HAP-1 (cell line): ENCODE measurements around the gene TAAR9.

Experiments used
- DNase-seq, 2 experiments: peaks; one replicate each; pipeline ENCODE4 v3.0.0-alpha.2; 2016 to 2020; ENCODE audit warnings: low spot score in 2 of 2
- H3K27me3 ChIP-seq: fragments of 250-450 bp; sonication (Bioruptor Pico); 2 replicates; pipeline ENCODE4 v1.5.1; 2020; ENCODE audit warnings: low read depth, mild to moderate bottlenecking, moderate library complexity
- H3K36me3 ChIP-seq: fragments of 250-450 bp; sonication (Bioruptor Pico); replicated peaks from 2 replicates; pipeline ENCODE4 v1.5.1; 2020; ENCODE audit warnings: mild to moderate bottlenecking
- H3K4me1 ChIP-seq: fragments of 250-450 bp; sonication (Bioruptor Pico); 2 replicates; pipeline ENCODE4 v1.5.1; 2020; ENCODE audit warnings: mild to moderate bottlenecking
- H3K4me3 ChIP-seq: fragments of 250-450 bp; sonication (Bioruptor Pico); 2 replicates; pipeline ENCODE4 v1.5.1; 2020; ENCODE audit warnings: mild to moderate bottlenecking, moderate library complexity
- H3K9me3 ChIP-seq: fragments of 250-450 bp; sonication (Bioruptor Pico); 2 replicates; pipeline ENCODE4 v1.5.1; 2020; ENCODE audit warnings: mild to moderate bottlenecking, moderate library complexity
- in situ Hi-C: fragments of 300-500 bp; cut with MboI; formaldehyde crosslinking; loops from 3 replicates; pipeline ENCODE4 v1.14.3; 2020; ENCODE audit warnings: low sequenced_read_pairs, inconsistent platforms, mixed read lengths

The TAAR9 gene

DNA sequence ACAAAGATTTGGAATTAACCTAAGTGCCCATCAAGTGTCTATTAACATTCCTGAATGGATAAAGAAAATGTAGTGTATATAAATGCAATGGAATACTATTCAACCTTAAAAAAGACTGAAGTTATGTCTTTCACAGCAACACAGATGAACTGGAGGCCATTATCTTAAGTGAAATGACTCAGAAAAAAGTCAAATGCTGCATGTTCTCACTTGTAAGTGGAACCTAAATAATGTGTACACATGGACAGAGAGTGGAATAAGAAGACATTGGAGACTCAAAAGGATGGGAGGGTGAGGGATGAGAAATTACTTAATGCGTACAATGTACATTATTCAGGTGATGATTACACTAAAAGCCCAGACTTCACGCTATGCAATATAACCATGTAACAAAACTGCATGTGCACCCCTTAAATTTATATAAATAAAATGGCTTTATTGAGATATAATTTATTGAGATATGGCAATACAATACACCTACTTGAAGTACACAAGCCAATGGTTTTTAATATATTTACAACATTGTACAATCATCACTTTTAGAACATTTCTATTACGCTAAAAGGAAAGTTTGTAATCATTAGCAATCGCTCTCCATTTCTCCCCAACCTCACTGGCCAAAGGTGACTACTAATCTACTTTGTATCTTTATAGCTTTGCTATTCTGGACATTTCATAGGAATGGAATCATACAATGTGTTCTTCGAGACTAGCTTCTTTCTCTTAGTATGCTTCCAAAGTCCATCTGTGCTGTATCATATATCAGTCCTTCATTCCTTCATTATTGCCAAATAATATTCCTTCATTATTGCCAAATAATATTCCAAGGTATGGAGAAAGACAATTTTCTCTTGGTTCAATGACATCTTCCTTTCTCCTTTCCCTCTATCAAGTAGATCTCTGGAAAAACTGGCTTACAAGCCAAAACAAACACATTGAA, 30.9 kb upstream of the TAAR9 start:
- Histone ChIP-seq H3K36me3 (peaks cover 4% of the 10 kb centered on the region; the same call in 1 of the 2 replicates), H3K4me1 (peaks cover 21% of the 10 kb centered on the region)
- in situ Hi-C loops, result no loop called here

DNA sequence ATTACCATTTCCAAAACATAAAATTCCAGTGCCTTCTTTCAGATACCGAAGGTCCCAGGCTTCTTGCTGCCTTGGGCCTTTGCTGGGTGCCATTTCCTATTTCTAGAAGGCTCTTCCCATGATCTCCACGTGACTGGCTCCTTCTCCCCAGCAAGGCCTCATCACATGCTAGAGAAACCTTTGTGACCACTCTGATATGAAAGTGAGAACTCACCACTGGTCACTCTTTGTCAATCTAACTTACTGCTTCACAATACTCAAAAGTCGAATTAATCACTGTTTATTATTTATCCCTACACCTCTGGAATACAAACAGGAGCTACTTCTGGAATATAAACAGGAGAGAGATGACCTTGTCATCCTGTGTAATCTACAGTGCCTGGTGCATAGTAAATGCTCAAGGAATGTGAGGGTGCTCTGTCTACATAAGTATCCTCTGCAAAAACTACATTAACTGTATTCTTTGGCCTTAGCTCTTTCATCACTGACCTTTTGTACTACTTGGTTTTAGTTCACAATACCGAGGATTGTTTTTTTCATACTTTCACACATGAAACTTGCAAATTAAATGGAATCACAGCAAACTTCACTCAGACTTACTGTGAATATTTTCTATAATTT, 26.8 kb upstream of the TAAR9 start:
- Histone ChIP-seq H3K36me3 (no peaks in the 10 kb centered on the region), H3K9me3 (no peaks in the 10 kb centered on the region), H3K27me3 (0 out of 2 replicates have a peak, but pooled peaks cover 3% of the 10 kb centered on the region), H3K4me3 (no peak overlapping the region; the same call in 1 of the 2 replicates), H3K4me1 (peaks cover 22% of the 10 kb centered on the region)
- DNase-seq, result no peak
- in situ Hi-C loops, result no loop called here

More for the DNA sequence above, 30.9 kb upstream of the TAAR9 start:
- no peak overlapping the region for H3K4me3 ChIP-seq
- H3K9me3 ChIP-seq, result no peaks in the 10 kb centered on the region
- DNase-seq, result no peak
- no peaks in the 10 kb centered on the region for H3K27me3 ChIP-seq

DNA sequence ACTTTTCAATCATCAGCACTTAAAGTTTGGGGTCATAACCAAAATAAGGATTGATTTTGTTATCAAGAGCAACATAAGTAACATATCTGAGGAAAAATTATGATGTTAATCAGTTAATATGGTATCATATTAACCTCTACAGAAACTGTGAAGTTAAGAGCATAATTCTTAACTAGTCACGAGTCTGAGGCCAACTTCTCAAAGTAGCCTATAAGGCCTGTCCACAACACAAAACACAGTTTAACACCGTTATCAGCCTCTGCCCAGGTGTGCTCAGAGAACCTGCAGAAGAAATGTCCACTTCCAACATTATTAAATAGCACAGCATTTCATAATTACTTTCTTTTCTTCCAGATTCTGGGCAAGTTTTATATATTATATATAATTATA, 26.3 kb upstream of the TAAR9 start:
- Histone ChIP-seq H3K36me3 (no peaks in the 10 kb centered on the region), H3K4me3 (peak overlapping the region; percentile 86), H3K27me3 (0 out of 2 replicates have a peak, but pooled peaks cover 3% of the 10 kb centered on the region), H3K4me1 (peaks cover 21% of the 10 kb centered on the region), H3K9me3 (no peaks in the 10 kb centered on the region)
- in situ Hi-C loops, result no loop called here
- no peak for DNase-seq

DNA sequence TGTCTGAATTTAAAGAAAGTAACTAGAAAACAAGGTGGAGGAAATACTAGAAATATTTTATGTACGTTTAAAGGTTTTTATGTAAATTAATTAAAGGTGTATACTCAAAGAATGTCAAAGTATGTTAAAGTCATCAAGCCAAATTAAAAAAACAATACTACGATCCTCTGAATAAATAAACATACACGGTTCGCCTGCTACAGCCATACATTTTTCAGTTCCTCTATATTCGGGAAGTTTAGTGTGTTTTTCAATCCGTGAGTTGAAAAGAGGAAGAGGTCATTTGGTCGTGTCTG, 25.8 kb upstream of the TAAR9 start:
- in situ Hi-C loops, result no loop called here
- DNase-seq, result no peak
- H3K4me1 ChIP-seq, result peaks cover 21% of the 10 kb centered on the region
- no peaks in the 10 kb centered on the region for H3K36me3 ChIP-seq
- 0 out of 2 replicates have a peak, but pooled peaks cover 3% of the 10 kb centered on the region for H3K27me3 ChIP-seq
- peak overlapping the region; percentile 86 for H3K4me3 ChIP-seq
- no peaks in the 10 kb centered on the region for H3K9me3 ChIP-seq

DNA sequence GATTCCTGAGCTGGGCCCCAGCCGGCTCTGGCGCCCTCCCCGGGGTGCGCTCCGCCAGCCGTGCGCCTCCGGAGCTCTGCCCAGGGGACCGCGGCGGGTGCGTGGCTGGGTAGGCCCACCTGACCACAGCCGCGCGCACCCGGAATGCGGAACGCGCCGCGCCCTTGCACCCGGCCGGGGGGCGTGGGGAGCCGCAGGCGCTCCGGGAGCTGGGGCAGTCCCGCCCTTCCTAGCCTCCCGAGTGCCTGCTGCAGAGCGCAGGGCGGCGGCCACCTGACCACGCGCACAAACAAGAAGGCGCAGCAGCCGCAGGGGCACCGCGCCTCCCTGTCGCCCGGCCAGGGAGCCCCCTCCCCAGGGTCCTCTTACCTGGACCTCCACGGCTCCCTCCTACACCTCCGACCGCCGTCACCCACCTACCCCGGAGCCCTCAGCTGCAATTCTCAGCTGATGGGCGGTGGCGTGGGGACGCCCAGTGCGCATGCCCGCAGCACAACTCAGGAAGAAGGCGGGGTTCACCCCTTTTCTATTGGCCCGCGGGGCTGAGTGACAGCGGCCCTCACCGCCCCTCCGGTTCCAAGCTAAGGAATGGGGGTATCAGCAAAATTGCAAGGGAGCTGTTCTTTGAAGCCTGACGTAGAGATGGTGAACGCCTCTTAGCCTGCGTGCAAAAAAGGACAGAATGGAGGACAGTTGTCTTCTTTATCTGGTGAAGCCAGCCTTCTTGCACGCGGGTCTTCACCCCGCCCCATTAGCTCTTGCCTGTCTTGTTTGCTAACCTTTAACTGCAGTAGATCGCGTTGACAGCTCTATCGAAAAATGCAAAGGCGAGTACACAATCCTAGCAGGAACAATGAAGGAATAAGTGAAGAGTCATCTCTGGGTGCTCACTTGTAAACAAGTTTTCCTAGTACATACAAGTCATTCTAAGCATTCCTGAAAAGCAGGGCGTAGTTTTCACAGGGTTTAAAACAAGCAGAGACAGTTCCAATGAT, 25.1 kb upstream of the TAAR9 start, which contains the start of gene STX7:
TSS of gene STX7 (minus strand) at position 479 of the 995 bp plus-strand sequence. CDS start 9,586 bp downstream, outside the sequence.
- H3K4me3 ChIP-seq, result peak within 1 kb of the TSS; percentile 86
- DNase-seq, result peak; percentile 88 to 92
- H3K36me3 ChIP-seq, result no peaks in the 10 kb centered on the region
- peaks cover 3% of the 10 kb centered on the region; the same call in 1 of the 2 replicates for H3K27me3 ChIP-seq
- H3K4me1 ChIP-seq, result peaks cover 21% of the 10 kb centered on the region
- in situ Hi-C loops, result no loop called here
- H3K9me3 ChIP-seq, result no peaks in the 10 kb centered on the region

DNA sequence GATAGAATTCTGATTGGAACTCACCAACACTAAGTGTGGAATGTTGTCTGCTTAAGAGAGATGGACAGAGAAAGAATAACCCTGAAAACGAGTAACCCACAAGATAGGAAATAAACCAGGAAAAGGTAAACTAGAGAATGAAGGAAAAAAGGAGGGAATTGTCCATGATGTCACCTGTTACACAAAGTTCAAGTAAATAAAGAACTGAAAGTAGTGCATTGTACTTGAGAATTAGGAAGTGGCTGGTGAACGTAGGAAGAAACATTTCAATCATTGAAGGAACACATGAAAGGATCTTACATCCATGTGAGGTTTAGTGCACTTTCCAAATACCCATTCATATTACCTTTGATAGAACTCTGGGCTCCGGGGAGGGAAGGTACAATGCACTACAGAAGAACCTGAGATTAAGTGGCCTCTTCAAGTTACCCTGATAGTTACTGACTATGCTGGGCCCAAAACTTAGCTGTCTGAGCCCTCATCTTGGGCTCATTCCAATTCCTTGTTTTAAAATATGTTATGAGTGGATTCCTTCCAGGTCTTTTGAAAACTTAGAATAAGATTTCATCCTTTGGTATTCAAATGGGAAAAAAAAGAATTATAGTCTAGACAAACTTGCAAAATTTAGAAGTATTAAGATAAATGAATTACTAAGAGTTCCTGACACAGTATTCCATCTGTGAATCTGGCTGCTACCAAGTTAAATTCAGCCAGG, 24.1 kb upstream of the TAAR9 start:
- peaks cover 21% of the 10 kb centered on the region for H3K4me1 ChIP-seq
- H3K27me3 ChIP-seq, result peaks cover 3% of the 10 kb centered on the region; the same call in 1 of the 2 replicates
- no peaks in the 10 kb centered on the region for H3K36me3 ChIP-seq
- in situ Hi-C loops, result no loop called here
- H3K9me3 ChIP-seq, result no peaks in the 10 kb centered on the region
- H3K4me3 ChIP-seq, result no peak overlapping the region
- DNase-seq, result no peak

DNA sequence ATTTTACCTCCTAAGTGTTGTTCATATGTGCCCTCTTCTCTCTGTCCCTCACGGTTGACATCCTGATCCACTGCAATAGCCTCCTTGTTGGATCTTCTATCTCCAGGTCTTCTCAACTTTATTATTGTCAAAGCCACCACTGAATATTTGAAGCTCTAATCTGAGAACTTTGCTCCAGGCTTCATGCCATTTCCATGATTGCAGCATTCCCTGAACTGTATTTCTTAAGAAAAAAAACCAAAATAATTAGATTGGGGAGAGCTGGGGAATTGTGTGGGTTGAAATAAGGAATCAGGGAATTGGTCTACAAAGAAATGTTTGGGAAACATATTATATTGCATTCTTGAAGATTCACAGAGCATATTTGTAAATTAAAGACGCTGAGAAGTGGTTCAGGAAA, 22.7 kb upstream of the TAAR9 start:
- Histone ChIP-seq H3K27me3 (peaks cover 3% of the 10 kb centered on the region; the same call in 1 of the 2 replicates), H3K4me3 (no peak overlapping the region), H3K4me1 (peaks cover 17% of the 10 kb centered on the region), H3K9me3 (no peaks in the 10 kb centered on the region), H3K36me3 (no peaks in the 10 kb centered on the region)
- in situ Hi-C loops, result no loop called here
- no peak for DNase-seq

DNA sequence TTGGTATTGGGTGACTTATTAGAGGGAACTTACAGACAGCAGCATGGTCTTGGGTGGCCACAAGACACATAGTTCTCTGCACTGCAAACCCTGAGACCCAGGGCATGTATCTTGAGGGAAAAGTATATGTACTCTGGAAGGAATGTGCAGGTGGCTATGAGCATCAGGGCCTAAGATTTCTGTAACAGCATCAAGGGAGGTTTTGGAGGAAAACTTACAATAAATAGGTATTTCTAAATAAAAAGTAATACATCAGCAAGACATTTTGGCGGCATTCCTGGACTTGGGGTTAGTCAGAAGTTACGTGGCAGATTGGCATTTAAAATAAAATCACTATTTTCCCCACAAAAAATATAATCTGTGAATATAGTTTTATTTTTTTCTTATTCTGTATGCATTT, 17.1 kb upstream of the TAAR9 start:
- no peaks in the 10 kb centered on the region for H3K9me3 ChIP-seq
- H3K27me3 ChIP-seq, result peaks cover 13% of the 10 kb centered on the region; the same call in 1 of the 2 replicates
- H3K4me1 ChIP-seq, result peaks cover 5% of the 10 kb centered on the region
- in situ Hi-C loops, result no loop called here
- no peak for DNase-seq
- no peak overlapping the region for H3K4me3 ChIP-seq
- H3K36me3 ChIP-seq, result no peaks in the 10 kb centered on the region

DNA sequence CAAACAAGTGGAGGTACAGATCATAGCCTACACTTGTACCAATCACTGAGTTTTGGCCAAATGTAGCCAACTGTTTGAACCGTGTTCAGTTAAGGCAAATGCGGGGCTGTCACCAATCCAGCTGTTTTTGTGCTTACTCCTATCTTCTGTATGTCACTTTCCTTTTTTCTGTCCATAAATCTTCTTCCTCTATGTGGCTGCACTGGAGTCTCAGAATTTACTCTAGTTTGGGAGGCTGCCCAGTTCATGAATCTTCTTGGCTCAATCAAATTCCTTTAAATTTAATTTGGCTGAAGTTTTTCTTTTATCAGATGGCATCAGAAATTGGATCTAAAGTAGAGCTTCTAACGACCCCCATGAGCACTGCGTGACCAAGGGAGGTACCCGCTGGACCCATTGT, 13.4 kb upstream of the TAAR9 start:
- in situ Hi-C loops, result no loop called here
- H3K4me3 ChIP-seq, result no peak overlapping the region
- H3K27me3 ChIP-seq, result peaks cover 13% of the 10 kb centered on the region; the same call in 1 of the 2 replicates
- H3K4me1 ChIP-seq, result peaks cover 11% of the 10 kb centered on the region
- DNase-seq, result no peak
- no peaks in the 10 kb centered on the region for H3K36me3 ChIP-seq
- H3K9me3 ChIP-seq, result no peaks in the 10 kb centered on the region

DNA sequence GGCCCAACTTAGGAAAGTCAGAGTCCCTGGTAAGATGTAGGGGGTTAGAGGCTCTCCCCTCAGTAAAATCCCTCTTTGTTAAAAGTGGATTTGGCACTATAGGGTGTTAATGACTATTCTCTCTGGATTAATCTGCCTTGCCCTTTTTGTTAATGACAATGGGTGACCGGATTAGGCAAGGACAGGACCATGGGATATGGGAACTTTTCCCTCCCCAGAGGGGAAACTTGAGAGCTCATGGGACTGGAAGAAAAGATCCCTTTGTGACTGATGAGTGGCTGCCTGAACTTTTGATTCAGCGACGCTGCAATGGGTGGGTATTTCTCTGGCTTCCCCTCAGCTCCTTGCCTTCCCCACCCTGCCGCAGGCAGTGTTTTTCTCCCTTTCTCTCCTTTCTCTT, 12.2 kb upstream of the TAAR9 start:
- in situ Hi-C loops, result no loop called here
- Histone ChIP-seq H3K4me1 (peaks cover 11% of the 10 kb centered on the region), H3K36me3 (no peaks in the 10 kb centered on the region), H3K27me3 (peaks cover 13% of the 10 kb centered on the region; the same call in 1 of the 2 replicates), H3K9me3 (no peaks in the 10 kb centered on the region), H3K4me3 (no peak overlapping the region)
- DNase-seq, result peak; percentile 69 to 87

DNA sequence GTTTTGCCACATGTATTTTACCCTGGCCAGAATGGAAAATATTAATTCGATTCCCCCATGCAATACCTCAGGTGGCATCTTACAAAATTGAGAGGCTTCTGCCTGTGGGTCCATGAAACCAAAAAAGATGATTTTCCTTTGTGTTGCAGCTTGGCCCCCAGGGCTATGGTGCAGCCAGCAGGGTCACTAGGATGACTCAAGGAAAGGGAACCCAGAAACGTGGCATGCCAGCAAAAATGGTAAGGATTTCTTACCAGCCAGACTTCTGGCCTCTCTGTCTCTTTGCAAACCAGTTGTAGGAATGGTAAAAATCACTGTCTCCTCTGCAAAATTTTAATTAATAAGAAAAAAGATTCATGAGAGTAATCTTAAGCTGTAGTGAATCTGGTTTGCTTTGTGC, 11.6 kb upstream of the TAAR9 start:
- H3K36me3 ChIP-seq, result no peaks in the 10 kb centered on the region
- H3K4me1 ChIP-seq, result peaks cover 11% of the 10 kb centered on the region
- no peak overlapping the region for H3K4me3 ChIP-seq
- no peak for DNase-seq
- peaks cover 11% of the 10 kb centered on the region for H3K27me3 ChIP-seq
- H3K9me3 ChIP-seq, result no peaks in the 10 kb centered on the region
- in situ Hi-C loops, result no loop called here

DNA sequence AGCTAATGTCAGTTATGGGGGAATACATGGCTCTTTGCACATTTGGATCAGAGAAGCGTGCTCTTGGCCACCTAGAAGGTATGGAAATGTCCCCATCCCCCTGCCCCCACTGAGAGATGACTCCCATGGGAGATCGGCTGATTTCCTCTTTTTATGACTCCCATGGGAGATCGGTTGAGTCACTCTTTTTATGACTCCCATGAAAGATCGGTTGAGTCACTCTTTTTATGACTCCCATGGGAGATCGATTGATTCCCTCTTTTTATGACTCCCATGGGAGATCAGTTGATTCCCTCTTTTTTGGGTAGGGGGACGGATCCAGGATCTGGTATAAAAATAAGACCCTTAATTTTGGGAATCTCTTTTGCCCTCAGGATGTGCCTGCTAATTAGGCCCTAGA, 10.3 kb upstream of the TAAR9 start:
- Histone ChIP-seq H3K9me3 (no peaks in the 10 kb centered on the region), H3K4me1 (peaks cover 11% of the 10 kb centered on the region), H3K36me3 (no peaks in the 10 kb centered on the region), H3K27me3 (peaks cover 11% of the 10 kb centered on the region), H3K4me3 (no peak overlapping the region)
- in situ Hi-C loops, result no loop called here
- peak in 1 of 2 experiments; percentile 17 for DNase-seq
